Stimulated activated CD4-positive, alpha-beta T cell treated with anti-CD3 and anti-CD28 coated beads, Interleukin-4, amount 100 ng/mL, for 1 hour (primary cell): ENCODE results near the gene FHL5.
"Not testable (repeated sequence)": the region's sequence is repeated elsewhere in the genome, so short reads cannot be mapped to it uniquely, and the experiment has no call there.

ENCODE experiments used
- DNase-seq: peaks from one replicate; pipeline ENCODE4 v3.0.0-alpha.2; 2020

The FHL5 gene

DNA sequence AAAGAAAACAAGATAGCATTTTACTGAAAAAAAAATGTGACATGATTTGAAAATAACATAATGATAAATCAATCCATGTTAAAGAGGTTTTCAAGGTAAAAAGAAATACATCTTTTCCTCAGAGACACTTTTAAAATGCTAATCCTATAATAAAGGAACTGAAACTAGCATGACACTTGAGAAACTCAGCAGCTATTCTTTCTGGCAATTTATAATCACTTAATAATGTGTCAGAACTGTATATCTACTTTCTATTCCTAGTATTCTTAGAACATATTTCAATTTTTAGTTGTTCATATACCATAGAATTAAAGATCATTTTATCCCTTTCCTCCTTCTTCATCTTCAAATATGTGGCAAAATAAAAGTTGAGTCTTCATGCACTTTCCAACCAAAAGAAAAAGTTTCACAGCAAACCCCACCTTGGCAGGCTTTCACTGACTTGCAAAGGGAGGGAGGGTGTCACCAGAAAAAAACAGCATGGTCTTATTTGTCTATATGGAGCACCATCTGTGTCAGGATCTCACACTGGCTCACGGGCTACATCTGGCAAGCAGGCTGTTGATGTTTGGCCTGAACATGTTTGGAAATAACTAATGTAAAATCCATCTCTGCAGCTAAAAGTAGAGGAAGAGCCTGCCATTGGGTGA, 48.5 kb downstream of the FHL5 start:
- no peak for DNase-seq

DNA sequence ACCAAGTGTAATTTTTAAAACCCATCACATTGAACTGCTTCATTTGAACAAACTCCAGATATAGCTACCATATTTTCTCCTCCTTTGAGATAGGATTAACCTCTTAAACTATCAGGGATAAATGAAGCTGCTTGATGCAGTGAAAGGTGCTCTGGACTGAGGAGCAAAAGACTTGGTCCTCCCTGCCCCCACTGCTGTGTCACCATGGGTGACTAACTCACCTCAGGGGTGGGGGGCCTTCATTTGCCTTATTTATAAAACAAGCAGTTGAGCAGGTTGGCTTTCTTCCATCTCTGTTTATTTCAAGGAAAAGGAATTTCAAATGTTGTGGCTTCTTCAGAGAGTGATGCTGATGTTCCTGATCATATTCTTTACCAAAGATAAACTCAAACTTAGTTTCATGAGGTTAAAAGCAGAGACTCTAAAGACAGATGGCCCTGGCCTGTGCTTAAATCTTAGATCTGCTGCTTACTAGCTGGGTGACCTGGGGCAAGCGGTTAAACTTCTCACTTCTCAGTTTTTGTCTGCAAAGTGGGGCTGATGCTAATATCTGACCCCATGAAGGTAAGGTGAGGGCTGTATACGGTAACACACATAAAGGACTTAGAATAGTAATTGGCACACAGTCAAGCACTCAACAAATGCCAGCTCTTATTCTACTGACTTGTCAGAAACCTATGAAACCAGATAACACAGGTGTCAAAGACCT, 50.5 kb downstream of the FHL5 start:
- DNase-seq: no peak

DNA sequence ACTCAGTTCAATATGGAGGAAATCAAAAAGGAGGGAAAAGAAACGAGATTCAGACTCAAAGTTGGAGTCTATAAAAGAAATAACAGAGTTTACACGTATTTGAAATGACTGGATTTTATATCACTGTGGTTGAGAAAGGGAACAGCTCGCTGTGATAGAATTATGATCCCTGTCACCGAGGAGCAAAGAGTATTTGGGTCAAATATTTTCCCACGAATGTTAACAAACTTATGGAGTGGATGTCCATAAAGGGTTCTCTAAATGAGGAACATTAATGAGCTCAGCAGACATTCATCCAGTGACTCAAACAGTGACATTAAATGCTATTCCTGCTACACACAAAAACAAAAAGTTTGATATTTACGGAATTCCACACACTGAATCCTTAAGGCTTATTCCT, 57.9 kb downstream of the FHL5 start:
- no peak for DNase-seq

DNA sequence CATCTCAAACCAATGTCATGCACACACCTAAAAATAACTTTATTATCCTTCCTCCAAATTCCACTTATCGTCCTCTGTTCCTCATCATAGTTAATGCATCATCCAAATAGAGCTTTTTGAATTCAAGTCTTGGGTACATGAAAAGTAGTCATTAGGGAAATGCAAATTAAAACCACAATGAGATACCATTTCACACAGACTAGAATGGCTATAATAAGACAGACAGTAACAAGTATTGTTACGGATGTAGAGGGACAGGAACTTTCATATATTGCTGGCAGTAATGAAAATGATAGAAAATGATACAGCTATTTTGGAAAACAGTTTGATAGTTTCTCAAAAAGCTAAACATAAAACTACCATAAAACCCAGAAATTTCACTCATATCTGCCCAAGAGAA, 59.1 kb downstream of the FHL5 start:
- DNase-seq: no peak

DNA sequence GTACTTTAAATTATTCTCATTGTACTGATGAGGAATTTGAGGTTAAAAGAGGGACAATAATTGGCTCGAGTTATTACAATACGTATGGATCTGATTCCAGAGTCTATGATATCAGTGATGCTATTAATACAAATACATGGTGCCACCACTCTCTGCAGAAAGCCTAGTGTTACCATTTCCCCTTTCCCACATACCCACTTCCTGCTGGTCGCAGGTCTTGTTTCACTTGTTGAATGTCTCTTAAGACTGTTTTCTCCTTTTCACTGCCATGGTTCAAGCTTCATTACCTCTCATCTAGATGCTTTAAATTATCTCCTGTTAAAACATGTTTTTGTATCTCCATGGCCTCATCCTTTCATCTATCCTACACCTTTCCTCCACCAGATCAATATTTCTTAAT, 62.0 kb downstream of the FHL5 start:
- no peak for DNase-seq

DNA sequence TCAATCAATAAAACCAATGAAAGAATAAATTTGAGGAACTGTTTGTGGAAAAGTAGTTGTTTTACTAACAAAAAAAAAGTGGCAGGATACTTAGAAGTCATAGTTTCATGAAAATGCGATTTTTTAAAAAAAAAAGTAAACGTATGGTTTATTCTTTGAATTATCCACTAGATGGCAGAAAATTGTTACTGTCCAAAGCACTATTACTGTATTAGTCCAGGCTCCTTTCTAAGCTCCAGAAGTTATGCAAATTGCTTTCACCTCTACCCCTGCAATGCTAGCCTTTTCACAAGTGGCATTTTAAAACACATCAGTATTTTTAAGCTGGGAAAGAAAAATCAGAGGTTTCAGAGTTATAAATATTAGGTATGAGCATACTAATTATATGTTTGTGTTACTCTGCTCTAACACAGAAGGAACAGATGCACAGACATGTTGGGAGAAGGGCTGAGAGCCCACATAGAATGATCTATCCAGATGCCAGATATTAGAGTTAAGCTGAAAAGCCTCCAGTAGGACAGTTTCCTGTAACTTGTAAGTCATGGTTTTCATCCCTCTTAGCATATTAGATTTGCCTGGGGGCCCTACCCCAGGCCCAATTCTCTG, 63.9 kb downstream of the FHL5 start:
- DNase-seq: no peak

DNA sequence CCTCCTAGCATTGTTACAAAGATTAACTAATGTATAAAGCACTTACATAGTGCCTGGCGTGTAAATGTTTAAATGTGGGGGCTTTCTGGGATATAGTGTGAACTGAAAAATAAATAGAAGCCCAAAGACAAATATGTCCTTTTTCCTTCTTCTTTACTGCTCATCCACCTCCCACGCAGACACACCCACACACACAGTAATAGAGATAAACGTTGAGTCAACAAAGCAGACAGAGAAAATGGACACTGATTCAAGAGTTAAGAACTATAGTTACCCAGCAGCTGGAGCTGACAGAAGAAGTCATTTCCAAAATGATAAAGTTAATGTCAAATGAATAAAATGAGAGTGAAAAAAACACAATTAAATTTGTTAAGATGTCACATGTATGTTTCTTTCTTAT, 68.3 kb downstream of the FHL5 start:
- DNase-seq: peak; percentile 4

DNA sequence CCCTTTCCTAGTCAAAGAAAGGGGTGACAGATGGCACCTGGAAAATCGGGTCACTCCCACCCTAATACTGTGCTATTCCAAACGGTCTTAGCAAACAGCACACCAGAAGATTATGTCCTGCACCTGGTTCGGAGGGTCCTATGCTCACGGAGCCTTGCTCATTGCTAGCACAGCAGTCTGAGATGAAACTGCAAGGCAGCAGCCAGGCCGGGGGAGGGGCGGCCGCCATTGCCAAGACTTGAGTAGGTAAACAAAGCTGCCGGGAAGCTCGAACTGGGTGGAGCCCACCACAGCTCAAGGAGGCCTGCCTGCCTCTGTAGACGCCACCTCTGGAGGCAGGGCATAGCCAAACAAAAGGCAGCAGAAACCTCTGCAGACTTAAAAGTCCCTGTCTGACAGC, 75.1 kb downstream of the FHL5 start:
- DNase-seq: not testable (repeated sequence)

DNA sequence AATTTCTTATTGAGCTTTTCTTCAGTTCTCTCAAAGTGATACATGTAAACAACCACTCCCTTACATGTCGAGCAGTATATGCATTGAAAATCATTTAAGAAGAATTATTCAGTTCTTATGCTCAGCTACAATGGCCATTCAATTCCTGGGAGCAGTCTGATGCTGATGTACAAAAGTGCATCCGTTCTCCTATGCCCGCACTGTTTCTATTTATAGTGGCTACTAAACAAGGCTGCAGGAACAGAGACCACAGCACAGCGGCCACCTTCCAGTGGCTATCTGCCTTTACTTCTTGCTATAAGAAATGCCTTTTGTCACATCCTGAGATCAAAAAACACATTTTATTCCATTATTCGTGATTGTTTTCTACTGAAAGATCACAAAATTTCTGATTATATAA, 82.2 kb downstream of the FHL5 start:
- no peak for DNase-seq

DNA sequence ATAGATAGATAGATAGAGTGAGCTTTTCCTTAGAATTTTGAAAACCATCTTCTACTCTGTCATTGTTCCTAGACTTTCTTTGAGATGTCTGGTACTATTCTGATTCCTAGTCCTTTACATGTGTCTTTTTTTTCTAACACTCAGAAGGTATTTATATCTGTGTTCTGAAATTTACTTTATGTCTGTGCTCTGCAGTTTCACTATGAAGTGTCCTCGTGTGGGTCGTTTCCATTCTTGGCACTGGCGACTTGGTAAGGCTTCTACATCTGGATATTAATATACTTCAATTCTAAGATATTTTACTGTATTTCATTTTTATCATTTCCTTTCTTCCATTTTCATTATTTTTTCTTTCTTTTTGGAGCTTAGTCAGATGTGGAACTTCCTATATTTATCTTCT, 87.0 kb downstream of the FHL5 start:
- no peak for DNase-seq

DNA sequence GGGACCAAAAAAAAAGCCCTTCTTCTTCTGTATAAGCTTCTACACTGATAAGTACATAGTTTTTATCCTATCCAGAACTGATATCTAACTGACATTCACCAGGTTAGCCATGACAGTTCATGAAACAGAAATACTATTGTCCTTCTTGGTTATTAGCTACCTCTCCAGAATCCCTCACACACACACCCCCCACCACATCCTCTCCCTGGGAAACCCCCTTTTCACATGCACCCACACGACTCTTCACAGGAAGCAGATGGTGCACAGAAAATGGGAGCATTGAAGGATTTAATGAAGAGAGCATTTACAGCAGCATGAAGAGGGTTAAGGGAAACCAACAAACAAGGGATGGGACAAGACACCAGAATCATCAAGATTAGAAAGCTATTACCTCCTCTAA, 88.9 kb downstream of the FHL5 start:
- no peak for DNase-seq

DNA sequence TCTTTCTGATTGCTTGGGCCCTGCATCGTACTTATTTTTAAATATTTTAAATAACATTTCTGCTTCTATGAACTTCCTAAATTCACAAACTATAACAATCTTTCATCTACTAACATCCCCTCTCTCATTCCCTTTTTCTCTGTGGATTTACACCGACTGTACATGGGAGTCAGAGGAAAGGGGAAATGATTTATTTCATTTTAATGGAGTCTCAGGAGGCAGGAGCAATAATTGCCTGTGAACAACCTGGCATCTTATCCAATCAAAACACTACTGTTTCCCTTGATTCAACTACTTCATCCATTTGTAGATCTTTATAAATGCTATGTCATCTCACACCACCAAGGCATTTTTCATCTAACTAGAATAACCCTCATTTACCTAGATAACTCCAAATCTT, 89.6 kb downstream of the FHL5 start:
- no peak for DNase-seq

DNA sequence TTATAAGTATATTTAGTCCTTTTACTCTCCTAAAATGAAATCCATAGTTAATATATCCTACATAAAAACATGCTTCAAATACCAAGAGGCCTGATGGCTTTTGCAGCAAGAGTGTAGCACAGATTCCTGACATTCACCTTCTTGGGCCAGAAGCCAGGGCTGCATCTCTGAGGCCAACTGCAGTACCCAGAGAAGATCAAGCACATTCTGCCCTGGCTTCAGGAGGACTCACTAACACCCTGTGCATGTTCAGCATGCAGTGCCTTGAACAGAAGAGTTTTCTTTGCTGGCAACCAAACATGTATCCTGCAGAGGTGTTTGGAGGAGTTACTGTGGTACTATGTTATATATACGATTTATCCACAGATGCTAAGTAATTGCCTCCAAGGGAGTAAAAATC, 90.3 kb downstream of the FHL5 start:
- no peak for DNase-seq

DNA sequence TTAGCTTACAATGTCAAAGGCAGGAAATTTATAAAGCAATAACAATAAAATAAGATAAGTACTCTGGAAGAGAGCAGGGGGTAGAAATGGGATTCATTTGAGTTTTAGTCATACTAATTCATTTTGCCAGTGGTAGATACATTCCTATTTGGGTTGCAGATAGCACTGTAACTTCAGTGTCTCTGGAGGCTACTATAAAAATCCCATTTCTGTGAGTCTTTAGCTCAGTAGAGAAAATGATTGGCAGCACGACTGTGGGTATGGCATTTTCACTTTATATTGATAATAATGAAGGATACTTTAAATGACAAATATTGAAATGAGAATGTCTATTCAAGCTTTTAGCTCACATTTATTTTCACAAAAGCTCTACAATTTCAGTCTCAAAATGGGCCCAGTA, 93.6 kb downstream of the FHL5 start:
- DNase-seq: no peak

DNA sequence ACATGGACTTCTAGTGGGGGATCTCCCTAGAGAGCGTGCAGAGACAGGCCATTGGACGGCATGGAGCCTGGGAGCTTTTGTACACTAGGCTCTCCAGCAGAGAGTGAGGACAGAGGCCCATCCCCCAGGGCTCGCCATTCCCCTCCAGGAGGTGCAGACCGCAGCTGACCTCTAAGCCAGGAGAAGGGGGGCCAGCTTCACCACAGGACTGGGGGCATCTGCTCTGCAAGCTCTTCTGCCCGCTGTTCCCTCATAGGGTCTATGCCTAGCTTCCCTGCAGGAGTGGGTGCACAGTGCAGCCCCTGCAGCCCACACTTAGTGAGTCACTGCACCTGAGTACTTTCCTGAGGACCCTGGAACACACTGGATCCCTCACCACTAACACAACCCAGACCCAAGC, 94.4 kb downstream of the FHL5 start:
- DNase-seq: no peak

DNA sequence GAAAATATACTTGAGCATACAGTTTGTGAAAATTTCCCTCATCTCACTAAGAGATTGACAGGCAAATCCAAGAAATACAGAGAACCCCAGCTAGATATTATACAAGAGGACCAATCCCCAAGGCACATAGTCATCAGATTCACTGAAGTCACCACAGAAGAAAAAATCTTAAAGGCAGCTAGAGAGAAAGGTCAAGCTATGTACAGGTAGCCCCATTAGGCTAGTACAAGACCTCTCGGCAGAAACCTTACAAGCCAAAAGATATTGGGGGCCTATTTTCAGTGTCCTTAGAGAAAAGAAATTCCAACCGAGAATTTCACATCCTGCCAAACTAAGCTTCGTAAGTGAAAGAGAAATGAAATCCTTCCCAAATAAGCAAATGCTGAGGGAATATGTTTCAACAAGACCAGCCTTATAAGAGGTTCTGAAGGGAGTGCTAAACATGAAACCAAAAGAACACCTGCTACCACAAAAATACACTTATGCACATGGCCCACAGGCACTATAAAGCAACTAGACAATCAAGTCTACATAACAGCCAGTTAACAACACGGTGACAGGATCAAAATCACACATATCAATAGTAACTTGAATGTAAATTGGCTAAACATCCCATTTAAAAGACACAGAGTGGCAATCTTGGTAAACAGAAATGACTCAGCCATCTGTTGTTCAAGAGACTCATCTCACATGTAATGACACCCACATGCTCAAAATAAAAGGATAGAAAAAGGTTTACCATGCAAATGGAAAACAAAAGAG, 96.3 kb downstream of the FHL5 start:
- no peak for DNase-seq
